Neural progenitor cell (in vitro differentiated cells): ENCODE measurements around the gene LRRC27. TPM values are rescaled to one million over a fixed set of nuclear protein-coding genes. Genes with fewer than 3 reads are reported as not detected.

ENCODE experiments used
- DNase-seq: peaks from one replicate; pipeline ENCODE4 v3.0.0-alpha.2; 2016; ENCODE audit warnings: low spot score
- H2AFZ ChIP-seq: fragments of 200-600 bp; sonication (generic); replicated peaks from 2 replicates; pipeline ENCODE4 v1.6.1; 2016; ENCODE audit warnings: antibody characterized with exemption
- H3F3A ChIP-seq: fragments of 200-600 bp; sonication (generic); 2 replicates; pipeline ENCODE4 v1.6.1; 2016; ENCODE audit warnings: antibody characterized with exemption, low read depth
- H3K27ac ChIP-seq: fragments of 200-600 bp; sonication (generic); 2 replicates; pipeline ENCODE4 v1.5.1; 2016; ENCODE audit warnings: mild to moderate bottlenecking
- H3K27me3 ChIP-seq: fragments of 200-600 bp; sonication (generic); 2 replicates; pipeline ENCODE4 v1.6.1; 2016; ENCODE audit warnings: mild to moderate bottlenecking, moderate library complexity
- H3K36me3 ChIP-seq: fragments of 200-600 bp; sonication (generic); 2 replicates; pipeline ENCODE4 v1.5.1; 2016
- H3K4me1 ChIP-seq: fragments of 200-600 bp; sonication (generic); 2 replicates; pipeline ENCODE4 v1.6.1; 2016; ENCODE audit warnings: mixed run types
- H3K4me2 ChIP-seq: fragments of 200-600 bp; sonication (generic); 2 replicates; pipeline ENCODE4 v1.6.1; 2016
- H3K4me3 ChIP-seq: fragments of 200-600 bp; sonication (generic); 2 replicates; pipeline ENCODE4 v1.5.1; 2016
- H3K79me2 ChIP-seq: fragments of 200-600 bp; sonication (generic); 2 replicates; pipeline ENCODE4 v1.6.1; 2016; ENCODE audit warnings: low read depth
- H3K9ac ChIP-seq: fragments of 200-600 bp; sonication (generic); 2 replicates; pipeline ENCODE4 v1.6.1; 2016
- H3K9me3 ChIP-seq: fragments of 200-600 bp; sonication (generic); 2 replicates; pipeline ENCODE4 v1.5.1; 2016; ENCODE audit warnings: low read depth
- H4K20me1 ChIP-seq: fragments of 200-600 bp; sonication (generic); 2 replicates; pipeline ENCODE4 v1.6.1; 2016; ENCODE audit warnings: low read depth
- H3K27ac Mint-ChIP-seq: 3 replicates; pipeline ENCODE4 v1.8.0; 2021; ENCODE audit warnings: mixed read lengths
- H3K27me3 Mint-ChIP-seq: 2 replicates; pipeline ENCODE4 v1.8.0; 2022; ENCODE audit warnings: low read depth, mild to moderate bottlenecking, inconsistent platforms, moderate library complexity, mixed read lengths; ENCODE audit not compliant: insufficient read depth
- H3K36me3 Mint-ChIP-seq: 3 replicates; pipeline ENCODE4 v1.8.0; 2021; ENCODE audit warnings: mixed read lengths
- H3K4me1 Mint-ChIP-seq: 3 replicates; pipeline ENCODE4 v1.8.0; 2021; ENCODE audit warnings: mixed read lengths
- H3K4me3 Mint-ChIP-seq: 3 replicates; pipeline ENCODE4 v1.8.0; 2021; ENCODE audit warnings: mild to moderate bottlenecking, moderate library complexity, mixed read lengths
- H3K9me3 Mint-ChIP-seq: 3 replicates; pipeline ENCODE4 v1.8.0; 2020; ENCODE audit warnings: mixed read lengths
- EZH2 ChIP-seq: fragments of 200-600 bp; sonication (generic); IDR thresholded peaks from 2 replicates; pipeline ENCODE4 v1.6.1; 2017; ENCODE audit warnings: antibody characterized with exemption, mild to moderate bottlenecking, moderate library complexity
- EZH2phosphoT487 ChIP-seq: fragments of 200-600 bp; sonication (generic); IDR thresholded peaks from 2 replicates; pipeline ENCODE4 v1.6.1; 2017; ENCODE audit warnings: antibody characterized with exemption
- total RNA-seq: library from RNA; depleted of rRNA; stranded (reverse); fragments of >200 nt; gene quantifications from 2 replicates; pipeline ENCODE4 v1.2.3, GENCODE V29; 2015; ENCODE audit warnings: low replicate concordance
- TF ChIP-seq, protein P1 (sequence below): fragments of 200-600 bp; sonication (generic); IDR thresholded peaks from 2 replicates; pipeline ENCODE4 v1.5.1; 2017; ENCODE audit warnings: antibody characterized with exemption, mild to moderate bottlenecking

Gene LRRC27
- total RNA-seq, 1 donor from 2014 or later = 16.9 TPM

DNA sequence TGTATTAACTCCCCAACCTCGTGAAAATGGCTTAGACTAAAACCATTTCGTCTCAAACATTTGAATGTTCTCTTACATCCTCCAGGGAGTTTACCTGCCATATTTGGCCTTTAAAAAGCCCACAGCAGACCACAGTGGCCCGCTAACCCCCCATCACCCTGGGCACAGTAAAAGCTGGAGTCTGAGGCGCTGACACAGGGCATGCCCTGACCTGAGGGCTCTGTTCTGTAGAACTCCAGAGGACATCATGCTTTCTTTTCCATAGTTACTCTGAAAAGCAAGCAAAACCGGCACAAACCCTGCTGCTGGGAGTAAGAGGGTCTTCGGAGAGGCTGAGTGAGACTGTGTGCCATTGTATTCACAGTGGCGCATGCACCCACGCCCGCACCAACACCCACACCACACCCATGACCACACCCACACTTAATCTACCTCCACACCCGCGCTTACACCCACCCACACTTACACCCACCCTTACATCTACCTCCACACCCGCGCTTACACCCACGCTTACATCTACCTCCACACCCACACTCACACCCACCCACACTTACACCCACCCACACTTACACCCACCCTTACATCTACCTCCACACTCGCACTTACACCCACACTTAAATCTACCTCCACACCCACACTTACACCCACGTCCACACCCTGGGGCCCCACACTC lies 32.1 kb downstream of the LRRC27 start:
- peak; percentile 58 for DNase-seq
- no peak overlapping the region for H3K4me3 Mint-ChIP-seq

DNA sequence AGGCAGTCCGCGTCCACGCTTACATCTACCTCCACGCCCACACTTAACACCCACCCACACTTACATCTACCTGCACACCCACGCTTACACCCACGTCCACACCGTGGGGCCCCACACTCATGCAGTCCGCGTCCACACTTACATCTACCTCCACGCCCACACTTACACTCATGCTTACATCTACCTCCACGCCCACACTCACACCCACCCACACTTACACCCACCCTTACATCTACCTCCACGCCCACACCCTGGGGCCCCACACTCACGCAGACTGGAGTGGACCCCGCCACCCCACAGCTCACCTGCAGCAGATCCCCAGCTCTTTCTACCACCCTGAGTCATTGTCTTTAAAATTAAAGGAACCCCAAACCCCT lies 32.6 kb downstream of the LRRC27 start:
- no peaks in the 10 kb centered on the region for H3K9me3 ChIP-seq
- H3K27ac ChIP-seq = no peak overlapping the region
- Mint-ChIP-seq H3K4me1 (peaks cover 15% of the 10 kb centered on the region), H3K36me3 (peaks cover 18% of the 10 kb centered on the region), H3K27ac (peak overlapping the region; percentile 84), H3K9me3 (no peaks in the 10 kb centered on the region), H3K27me3 (no peaks in the 10 kb centered on the region), H3K4me3 (no peak overlapping the region)
- H3K4me3 ChIP-seq = no peak overlapping the region
- TF ChIP-seq, protein P1, sequence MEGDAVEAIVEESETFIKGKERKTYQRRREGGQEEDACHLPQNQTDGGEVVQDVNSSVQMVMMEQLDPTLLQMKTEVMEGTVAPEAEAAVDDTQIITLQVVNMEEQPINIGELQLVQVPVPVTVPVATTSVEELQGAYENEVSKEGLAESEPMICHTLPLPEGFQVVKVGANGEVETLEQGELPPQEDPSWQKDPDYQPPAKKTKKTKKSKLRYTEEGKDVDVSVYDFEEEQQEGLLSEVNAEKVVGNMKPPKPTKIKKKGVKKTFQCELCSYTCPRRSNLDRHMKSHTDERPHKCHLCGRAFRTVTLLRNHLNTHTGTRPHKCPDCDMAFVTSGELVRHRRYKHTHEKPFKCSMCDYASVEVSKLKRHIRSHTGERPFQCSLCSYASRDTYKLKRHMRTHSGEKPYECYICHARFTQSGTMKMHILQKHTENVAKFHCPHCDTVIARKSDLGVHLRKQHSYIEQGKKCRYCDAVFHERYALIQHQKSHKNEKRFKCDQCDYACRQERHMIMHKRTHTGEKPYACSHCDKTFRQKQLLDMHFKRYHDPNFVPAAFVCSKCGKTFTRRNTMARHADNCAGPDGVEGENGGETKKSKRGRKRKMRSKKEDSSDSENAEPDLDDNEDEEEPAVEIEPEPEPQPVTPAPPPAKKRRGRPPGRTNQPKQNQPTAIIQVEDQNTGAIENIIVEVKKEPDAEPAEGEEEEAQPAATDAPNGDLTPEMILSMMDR = no peak
- TF ChIP-seq EZH2 = no peak
- TF ChIP-seq EZH2phosphoT487 = no peak
- no peaks in the 10 kb centered on the region for H3F3A ChIP-seq
- H3K79me2 ChIP-seq = no peaks in the 10 kb centered on the region
- H3K4me2 ChIP-seq = no peak overlapping the region
- H4K20me1 ChIP-seq = no peaks in the 10 kb centered on the region
- peaks cover 5% of the 10 kb centered on the region for H3K4me1 ChIP-seq
- no peak overlapping the region for H2AFZ ChIP-seq
- no peak for DNase-seq
- H3K9ac ChIP-seq = no peak overlapping the region
- H3K27me3 ChIP-seq = no peaks in the 10 kb centered on the region
- H3K36me3 ChIP-seq = no peaks in the 10 kb centered on the region

More for the DNA sequence above, 32.1 kb downstream of the LRRC27 start:
- Histone ChIP-seq H3K4me3 (no peak overlapping the region), H3K9ac (no peak overlapping the region), H3F3A (no peaks in the 10 kb centered on the region), H3K36me3 (no peaks in the 10 kb centered on the region), H3K4me1 (no peaks in the 10 kb centered on the region), H3K9me3 (no peaks in the 10 kb centered on the region), H2AFZ (no peak overlapping the region), H3K27me3 (no peaks in the 10 kb centered on the region), H3K27ac (no peak overlapping the region), H4K20me1 (no peaks in the 10 kb centered on the region), H3K79me2 (no peaks in the 10 kb centered on the region), H3K4me2 (no peak overlapping the region)
- H3K27ac Mint-ChIP-seq = no peak overlapping the region
- H3K4me1 Mint-ChIP-seq = peaks cover 10% of the 10 kb centered on the region
- TF ChIP-seq, protein P1 = no peak
- TF ChIP-seq EZH2phosphoT487 = no peak
- TF ChIP-seq EZH2 = no peak
- peaks cover 18% of the 10 kb centered on the region for H3K36me3 Mint-ChIP-seq
- no peaks in the 10 kb centered on the region for H3K9me3 Mint-ChIP-seq
- no peaks in the 10 kb centered on the region for H3K27me3 Mint-ChIP-seq

DNA sequence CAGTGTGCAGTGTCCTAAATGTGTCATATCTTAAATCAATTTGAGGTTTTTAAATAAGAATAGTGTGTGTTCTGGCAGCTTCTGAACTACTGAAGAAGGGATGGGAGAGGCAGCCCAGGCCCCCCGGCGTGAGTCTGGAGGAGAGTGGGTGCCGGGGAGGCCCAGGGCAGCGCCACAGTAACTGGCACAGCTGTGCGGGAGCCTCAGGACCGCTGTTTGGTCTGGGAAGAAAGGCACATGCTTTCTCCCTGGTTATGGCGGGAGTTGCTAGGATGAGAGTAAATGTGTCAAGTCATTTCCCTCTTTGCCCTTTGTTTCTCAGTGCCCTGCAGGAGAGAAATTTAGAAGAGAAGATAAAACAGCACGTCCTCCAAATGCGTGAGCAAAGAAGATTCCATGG lies 33.1 kb downstream of the LRRC27 start:
- H3K4me3 Mint-ChIP-seq = no peak overlapping the region
- peak overlapping the region; percentile 84 for H3K27ac Mint-ChIP-seq
- Histone ChIP-seq H3K27me3 (no peaks in the 10 kb centered on the region), H3K27ac (no peak overlapping the region), H3K4me1 (peaks cover 6% of the 10 kb centered on the region), H3K4me3 (no peak overlapping the region), H3F3A (no peaks in the 10 kb centered on the region), H2AFZ (no peak overlapping the region), H3K9ac (no peak overlapping the region), H3K79me2 (no peaks in the 10 kb centered on the region), H4K20me1 (no peaks in the 10 kb centered on the region), H3K9me3 (no peaks in the 10 kb centered on the region), H3K4me2 (no peak overlapping the region), H3K36me3 (no peaks in the 10 kb centered on the region)
- no peaks in the 10 kb centered on the region for H3K9me3 Mint-ChIP-seq
- H3K27me3 Mint-ChIP-seq = peaks cover under 1% of the 10 kb centered on the region
- H3K4me1 Mint-ChIP-seq = peaks cover 20% of the 10 kb centered on the region
- TF ChIP-seq EZH2 = no peak
- TF ChIP-seq, protein P1 = no peak
- TF ChIP-seq EZH2phosphoT487 = no peak
- no peak for DNase-seq
- peaks cover 18% of the 10 kb centered on the region for H3K36me3 Mint-ChIP-seq
